MM.1S (cell line): ENCODE data around the gene METTL25B.

ENCODE experiments used
- CTCF ChIP-seq: fragments of 300-600 bp; sonication (generic); IDR thresholded peaks from 2 replicates; pipeline ENCODE4 v1.5.1; 2016; ENCODE audit warnings: antibody characterized with exemption, low read length, mixed read lengths
- EZH2 ChIP-seq: fragments of 300-600 bp; sonication (generic); optimal IDR thresholded peaks from 2 replicates; pipeline ENCODE3; 2017; ENCODE audit warnings: low read depth, mild to moderate bottlenecking, antibody characterized with exemption, low read length, mixed read lengths
- EZH2phosphoT487 ChIP-seq: fragments of 300-600 bp; sonication (generic); IDR thresholded peaks from 2 replicates; pipeline ENCODE4 v1.6.1; 2018; ENCODE audit warnings: antibody characterized with exemption, low read length

- TF ChIP-seq CTCF (no peak), EZH2 (no peak), EZH2phosphoT487 (no peak)
Observed at GRCh38 chr1:156751451-156751756, 23.1 kb downstream of the METTL25B start, which contains the start of gene HDGF.
